HUDEP-2 (cell line): ENCODE measurements around the gene MARCHF3.
"Not testable (repeated sequence)": the region's sequence is repeated elsewhere in the genome, so short reads cannot be mapped to it uniquely, and the experiment has no call there.

Source experiments
- DNase-seq, 76 experiments: peaks; one replicate each; lab custom pipeline; 2025; ENCODE audit not compliant: unreplicated experiment in 76 of 76; lab: John Stamatoyannopoulos, UW

MARCHF3 gene

DNA sequence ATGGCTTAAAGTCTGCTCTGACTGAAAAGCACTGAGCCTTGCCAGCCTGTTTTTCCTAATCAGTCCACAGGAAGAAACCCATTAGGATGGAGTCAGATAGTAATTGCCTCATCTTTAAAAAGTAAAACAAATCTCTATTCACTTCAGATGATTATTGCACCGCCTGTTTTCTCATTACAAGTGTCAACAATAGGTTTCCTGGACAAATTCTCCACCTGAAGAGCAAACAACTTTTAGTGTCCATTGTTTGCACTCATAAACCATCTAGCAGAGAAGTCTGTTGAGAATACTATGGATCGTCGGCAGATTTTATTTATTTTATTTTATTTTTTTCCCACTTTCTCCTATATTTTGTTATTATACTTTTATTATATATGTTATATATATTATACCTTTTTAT is 22.7 kb upstream of the MARCHF3 start:
- DNase-seq: no peak

DNA sequence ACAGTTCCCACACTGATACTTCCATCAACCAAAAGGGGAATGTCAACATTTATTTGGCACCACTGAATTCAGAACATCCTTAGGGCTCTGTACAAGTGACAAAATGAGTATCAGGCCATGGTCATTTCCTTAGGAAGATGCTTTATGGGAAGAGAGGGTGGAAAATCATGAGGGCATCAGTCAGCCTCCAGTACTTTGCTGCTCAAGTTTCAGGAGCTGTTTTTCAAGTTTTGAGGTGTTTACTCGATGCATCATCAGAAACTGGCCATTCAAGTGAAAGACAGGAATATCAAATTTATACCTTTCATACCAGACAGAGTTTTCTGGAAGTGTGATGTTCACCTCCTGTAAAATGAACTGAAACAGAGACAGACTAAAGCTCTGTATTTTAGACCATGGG is 21.2 kb upstream of the MARCHF3 start:
- no peak for DNase-seq

GRCh38 chr5:127046343-127047072 is 16.1 kb upstream of the MARCHF3 start:
- DNase-seq: no peak

- DNase-seq: peak in 3 of 76 experiments; percentile 7 to 26 (median 11)
Observed at GRCh38 chr5:127042593-127042992, 12.2 kb upstream of the MARCHF3 start.

GRCh38 chr5:127041571-127041970 is 11.2 kb upstream of the MARCHF3 start:
- no peak for DNase-seq

GRCh38 chr5:127040796-127041520 is 10.6 kb upstream of the MARCHF3 start:
- no peak for DNase-seq

GRCh38 chr5:127038550-127038949 is 8.2 kb upstream of the MARCHF3 start:
- no peak for DNase-seq

- DNase-seq: no peak
Observed at GRCh38 chr5:127031863-127032232, 1.5 kb upstream of the MARCHF3 start.

- DNase-seq: peak in 3 of 76 experiments; percentile 30 to 46 (median 43)
Observed at GRCh38 chr5:127031147-127031862, 947 bp upstream of the MARCHF3 start.

DNA sequence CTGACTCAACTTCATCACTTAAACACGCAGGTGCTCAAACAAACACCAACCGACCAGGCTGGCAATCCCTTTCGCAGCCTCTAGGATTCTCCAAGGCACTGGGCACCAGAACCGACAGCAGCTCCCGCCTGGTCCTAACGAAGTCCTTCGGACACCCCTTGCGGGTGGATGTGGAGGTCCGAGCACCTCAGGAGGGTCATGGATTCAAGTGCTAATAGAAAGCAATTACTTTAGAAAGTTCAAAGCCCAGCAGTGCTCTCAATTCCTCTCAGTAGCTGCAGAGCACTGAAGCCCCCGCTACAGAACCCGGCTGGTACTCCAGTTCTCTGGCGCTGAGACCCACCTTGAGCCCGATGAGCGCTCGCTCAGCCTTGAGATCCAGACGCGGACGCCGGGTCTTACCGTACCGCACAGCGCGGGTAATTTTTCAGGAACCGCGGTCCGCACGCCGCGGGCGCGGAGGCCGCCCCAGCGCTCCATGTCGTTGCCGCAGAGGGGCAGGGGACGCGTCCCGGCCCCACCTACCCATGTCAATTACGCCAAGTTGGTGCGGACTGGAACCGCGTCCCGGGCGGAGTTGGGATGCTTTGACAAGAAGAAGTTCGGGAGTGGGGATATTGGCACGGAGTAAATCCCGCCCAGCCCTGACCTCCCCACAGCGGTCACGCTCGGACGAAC is 638 bp downstream of the MARCHF3 start:
- DNase-seq: peak in 65 of 76 experiments; percentile 6 to 66 (median 40)

- peak in 20 of 76 experiments; percentile 4 to 46 (median 18) for DNase-seq
Observed at GRCh38 chr5:127028822-127029457, 1.4 kb downstream of the MARCHF3 start.

GRCh38 chr5:127027539-127027938 is 2.8 kb downstream of the MARCHF3 start:
- no peak for DNase-seq

DNA sequence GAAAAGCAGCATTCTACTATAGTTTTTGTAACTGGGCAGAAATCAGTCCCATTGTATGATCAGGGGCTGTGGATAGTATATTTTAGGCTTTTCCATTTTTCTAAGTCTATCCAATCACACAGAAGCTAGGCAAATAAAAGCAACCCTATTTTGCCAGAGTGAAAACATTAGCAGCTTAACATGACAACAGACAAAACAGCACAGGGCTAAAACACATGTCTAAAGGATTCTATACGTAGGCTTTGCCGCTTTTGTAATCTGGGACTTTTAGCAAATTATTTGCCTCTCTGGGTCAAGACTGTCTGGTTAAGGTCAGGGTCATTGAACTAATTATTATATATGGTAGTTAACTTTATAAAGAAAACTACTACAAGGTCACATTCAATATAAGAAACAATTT is 4.2 kb downstream of the MARCHF3 start:
- DNase-seq: no peak

- no peak for DNase-seq
Observed at GRCh38 chr5:127025467-127025866, 4.9 kb downstream of the MARCHF3 start.

DNA sequence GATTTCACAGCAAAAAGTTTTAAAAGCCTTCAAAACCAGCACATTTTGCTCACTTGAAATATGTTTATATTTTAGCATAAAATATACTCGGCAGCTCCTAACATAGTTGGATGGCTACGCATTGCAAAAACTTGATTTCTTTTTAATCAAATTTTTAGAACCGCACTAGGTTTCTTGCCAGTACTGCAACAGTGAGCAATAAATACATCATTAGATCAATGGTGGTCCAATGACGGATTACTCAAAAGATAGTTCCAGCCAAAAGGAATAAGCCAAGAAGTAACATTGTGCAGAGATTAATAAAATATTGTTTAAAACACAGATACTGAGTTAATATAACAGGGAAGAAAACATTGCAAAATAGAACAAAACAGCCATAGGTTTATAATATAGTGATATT is 5.5 kb downstream of the MARCHF3 start:
- DNase-seq: no peak

GRCh38 chr5:127023552-127024191 is 6.7 kb downstream of the MARCHF3 start:
- not testable (repeated sequence) for DNase-seq

DNA sequence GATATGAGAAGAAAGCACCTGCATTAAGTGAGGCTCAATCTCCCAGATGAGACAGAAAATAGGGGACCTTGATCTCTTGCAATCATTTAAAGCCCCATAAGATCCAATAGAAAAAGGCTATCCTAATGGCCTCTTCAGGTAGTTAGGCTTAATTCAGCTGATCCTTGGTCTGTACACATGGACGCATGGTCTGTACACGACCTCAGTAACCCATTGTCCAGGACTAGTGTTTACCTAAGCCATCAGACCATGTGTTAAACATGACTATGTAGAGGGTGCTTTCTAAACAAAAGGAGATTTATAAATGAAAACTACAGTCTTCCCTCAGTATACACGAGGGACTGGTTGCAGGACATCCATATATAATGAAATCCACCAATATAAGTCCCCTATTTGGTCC is 7.5 kb downstream of the MARCHF3 start:
- DNase-seq: no peak

DNA sequence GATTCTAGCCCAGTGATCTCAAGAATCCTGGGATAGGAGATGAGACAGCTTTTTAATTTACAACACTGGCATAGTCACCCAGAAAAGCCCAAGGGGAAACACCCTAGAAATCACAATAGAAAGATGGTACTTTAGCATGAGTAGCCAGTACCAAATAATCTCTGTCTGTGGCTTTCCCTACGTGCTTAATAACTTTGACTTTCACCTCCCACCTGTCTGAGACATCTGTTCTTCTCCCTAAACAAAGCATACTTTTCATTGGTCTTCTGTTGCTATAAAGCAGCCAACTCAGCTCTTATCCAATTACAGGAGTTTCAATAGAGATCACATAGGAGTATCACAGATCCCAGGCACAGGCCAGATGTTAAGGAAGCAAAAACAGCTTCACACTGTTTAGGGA is 10.4 kb downstream of the MARCHF3 start:
- DNase-seq: no peak

DNA sequence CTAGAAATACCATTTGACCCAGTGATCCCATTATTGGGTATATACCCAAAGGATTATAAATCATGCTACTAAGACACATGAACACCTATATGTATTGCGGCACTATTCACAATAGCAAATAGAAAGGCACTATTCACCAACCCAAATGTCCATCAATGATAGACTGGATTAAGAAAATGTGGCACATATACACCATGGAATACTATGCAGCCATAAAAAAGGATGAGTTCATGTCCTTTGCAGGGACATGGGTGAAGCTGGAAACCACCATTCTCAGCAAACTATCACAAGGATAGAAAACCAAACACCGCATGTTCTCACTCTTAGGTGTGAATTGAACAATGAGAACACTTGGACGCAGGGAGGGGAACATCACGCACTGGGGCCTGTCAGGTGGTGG is 13.6 kb downstream of the MARCHF3 start:
- not testable (repeated sequence) for DNase-seq

GRCh38 chr5:127015716-127016115 is 14.6 kb downstream of the MARCHF3 start:
- no peak for DNase-seq
